DND-41 (cell line): Measurements from ENCODE around the gene CARMIL1.

Source experiments
- ATAC-seq: fragments of 200-7000 bp; cut with Tn5 transposase; 3 replicates; pipeline ENCODE4 v1.9.1; 2021; ENCODE audit warnings: low read depth; ENCODE audit not compliant: insufficient read depth
- DNase-seq: peaks from one replicate; pipeline ENCODE4 v3.0.0-alpha.2; 2020
- H2AFZ ChIP-seq: 2 replicates; pipeline ENCODE4 v1.6.0; 2012; ENCODE audit warnings: low read depth, low read length
- H3K27ac ChIP-seq: 2 replicates; pipeline ENCODE4 v1.5.1; 2012; ENCODE audit warnings: low read length, inconsistent platforms
- H3K27me3 ChIP-seq: fragments of 200-600 bp; sonication (generic); 2 replicates; pipeline ENCODE4 v1.6.0; 2012; ENCODE audit warnings: low read length, mild to moderate bottlenecking, inconsistent platforms; ENCODE audit not compliant: insufficient read depth, poor library complexity
- H3K36me3 ChIP-seq: 2 replicates; pipeline ENCODE4 v1.5.1; 2012; ENCODE audit warnings: low read length, inconsistent platforms; ENCODE audit not compliant: insufficient read depth
- H3K4me1 ChIP-seq: 2 replicates; pipeline ENCODE4 v1.5.1; 2012; ENCODE audit warnings: mild to moderate bottlenecking, low read length; ENCODE audit not compliant: insufficient read depth
- H3K4me2 ChIP-seq: 2 replicates; pipeline ENCODE4 v1.6.0; 2012; ENCODE audit warnings: mild to moderate bottlenecking, moderate library complexity, low read length, inconsistent platforms; ENCODE audit not compliant: insufficient read depth
- H3K4me3 ChIP-seq, 2 experiments: fragments of 200-600 bp in 1 of 2; shearing (Covaris generic) in 1 of 2; 2 replicates each; pipeline ENCODE4 v1.5.1; 2012 to 2016; ENCODE audit warnings: inconsistent platforms in 2 of 2, low read length in 2 of 2, mild to moderate bottlenecking in 2 of 2, low read depth in 1 of 2, moderate library complexity in 1 of 2
- H3K79me2 ChIP-seq: 2 replicates; pipeline ENCODE4 v1.6.0; 2012; ENCODE audit warnings: low read length, inconsistent platforms; ENCODE audit not compliant: insufficient read depth
- H3K9ac ChIP-seq: 2 replicates; pipeline ENCODE4 v1.6.0; 2012; ENCODE audit warnings: low read depth, mild to moderate bottlenecking, inconsistent platforms, low read length, moderate library complexity
- H3K9me3 ChIP-seq: 2 replicates; pipeline ENCODE4 v1.5.1; 2012; ENCODE audit warnings: low read length, moderate library complexity, mild to moderate bottlenecking, inconsistent platforms; ENCODE audit not compliant: insufficient read depth, severe bottlenecking
- H4K20me1 ChIP-seq: 2 replicates; pipeline ENCODE4 v1.6.0; 2012; ENCODE audit warnings: low read length; ENCODE audit not compliant: insufficient read depth
- CTCF ChIP-seq: IDR thresholded peaks from 2 replicates; pipeline ENCODE4 v1.5.1; 2012; ENCODE audit warnings: borderline replicate concordance, low read length, moderate library complexity, mild to moderate bottlenecking; ENCODE audit not compliant: poor library complexity, severe bottlenecking; ENCODE audit errors: extremely low read depth
- EZH2 ChIP-seq: IDR thresholded peaks from 3 replicates; pipeline ENCODE4 v1.6.1; 2012; ENCODE audit warnings: borderline replicate concordance, low read depth, mild to moderate bottlenecking, moderate library complexity, low read length, inconsistent platforms; ENCODE audit not compliant: severe bottlenecking

Gene CARMIL1

GRCh38 chr6:25472906-25473305 is 193.7 kb downstream of the CARMIL1 start:
- H3K4me2 ChIP-seq, result no peak overlapping the region
- no peak overlapping the region for H2AFZ ChIP-seq
- H3K36me3 ChIP-seq, result no peaks in the 10 kb centered on the region
- H4K20me1 ChIP-seq, result no peaks in the 10 kb centered on the region
- H3K9ac ChIP-seq, result no peak overlapping the region
- peaks cover 5% of the 10 kb centered on the region for H3K27me3 ChIP-seq
- DNase-seq, result no peak
- no peaks in the 10 kb centered on the region for H3K9me3 ChIP-seq
- no peaks in the 10 kb centered on the region for H3K79me2 ChIP-seq
- no peak for ATAC-seq
- TF ChIP-seq EZH2 (no peak), CTCF (no peak)
- no peak overlapping the region for H3K27ac ChIP-seq
- H3K4me3 ChIP-seq, result no peak overlapping the region
- no peaks in the 10 kb centered on the region for H3K4me1 ChIP-seq

GRCh38 chr6:25473447-25473846 is 194.3 kb downstream of the CARMIL1 start:
- H4K20me1 ChIP-seq, result no peaks in the 10 kb centered on the region
- DNase-seq (no peak), ATAC-seq (no peak)
- H3K79me2 ChIP-seq, result no peaks in the 10 kb centered on the region
- H2AFZ ChIP-seq, result no peak overlapping the region
- H3K4me3 ChIP-seq, result no peak overlapping the region
- no peaks in the 10 kb centered on the region for H3K36me3 ChIP-seq
- no peak overlapping the region for H3K9ac ChIP-seq
- no peak overlapping the region for H3K27ac ChIP-seq
- no peaks in the 10 kb centered on the region for H3K9me3 ChIP-seq
- H3K4me1 ChIP-seq, result no peaks in the 10 kb centered on the region
- TF ChIP-seq CTCF (no peak), EZH2 (no peak)
- H3K27me3 ChIP-seq, result peaks cover 5% of the 10 kb centered on the region
- H3K4me2 ChIP-seq, result no peak overlapping the region

- DNase-seq (no peak), ATAC-seq (no peak)
- no peak overlapping the region for H3K4me3 ChIP-seq
- no peak overlapping the region for H3K27ac ChIP-seq
- no peaks in the 10 kb centered on the region for H3K79me2 ChIP-seq
- peaks cover 5% of the 10 kb centered on the region for H3K27me3 ChIP-seq
- no peaks in the 10 kb centered on the region for H4K20me1 ChIP-seq
- no peak overlapping the region for H3K9ac ChIP-seq
- H3K4me2 ChIP-seq, result no peak overlapping the region
- H3K9me3 ChIP-seq, result no peaks in the 10 kb centered on the region
- TF ChIP-seq EZH2 (no peak), CTCF (no peak)
- H3K4me1 ChIP-seq, result no peaks in the 10 kb centered on the region
- no peaks in the 10 kb centered on the region for H3K36me3 ChIP-seq
- no peak overlapping the region for H2AFZ ChIP-seq
Measured at GRCh38 chr6:25476126-25476525, 197.0 kb downstream of the CARMIL1 start.
